Stimulated activated naive CD4-positive, alpha-beta T cell treated with Interleukin-2 at 50 U/mL for 16 hours (primary cell): ENCODE data around the gene HOXA9.

ENCODE experiments used
- DNase-seq: peaks from one replicate; lab custom pipeline; 2025; lab: John Stamatoyannopoulos, UW

HOXA9 gene

GRCh38 chr7:27165089-27165995 is at the start of gene HOXA9:
HOXA9 (minus strand) TSS chr7:27165537; CDS start chr7:27165457, 80 bp downstream.
- DNase-seq, result no peak

GRCh38 chr7:27214239-27214950 is 49.1 kb upstream of the HOXA9 start:
- DNase-seq, result no peak

DNA sequence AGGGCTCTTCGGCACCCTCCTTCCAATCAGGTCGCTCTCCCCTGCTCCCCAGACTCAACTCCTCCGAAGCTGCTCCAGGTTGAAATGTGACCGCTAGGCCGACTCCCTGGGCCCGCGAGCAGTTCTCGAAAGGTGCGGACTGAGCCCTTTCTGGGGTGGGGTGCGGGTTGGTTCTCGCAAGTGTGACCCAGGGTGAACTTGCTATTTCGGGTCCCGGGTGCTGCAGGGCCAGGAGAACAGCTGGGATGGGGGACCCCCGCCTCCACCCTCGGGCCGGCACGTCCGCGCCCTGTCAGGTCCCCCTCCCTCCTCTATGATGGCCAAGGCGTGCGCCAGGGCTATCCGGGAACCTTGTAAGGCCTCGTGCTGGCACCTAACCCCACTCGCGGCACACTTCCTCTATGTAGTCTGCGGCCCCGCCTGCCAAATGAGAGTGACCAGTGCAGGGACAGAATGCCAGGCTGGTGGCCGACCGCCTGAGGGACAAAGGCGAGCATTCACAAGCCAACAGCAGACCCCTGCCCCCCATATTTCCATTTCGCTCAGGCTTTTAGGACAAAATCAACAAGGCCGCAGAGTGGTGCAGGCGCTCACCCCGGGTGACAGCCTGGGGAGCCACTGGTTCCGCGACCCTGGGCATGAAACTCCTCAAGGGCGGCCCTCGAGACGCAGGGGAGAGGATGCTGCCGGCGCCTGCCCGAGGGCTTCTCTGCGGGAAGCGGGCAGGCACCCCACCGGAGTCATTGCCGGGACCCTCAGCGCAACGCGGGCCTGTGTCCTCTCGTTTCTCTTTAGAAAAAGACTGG is 48.3 kb upstream of the HOXA9 start:
- no peak for DNase-seq

DNA sequence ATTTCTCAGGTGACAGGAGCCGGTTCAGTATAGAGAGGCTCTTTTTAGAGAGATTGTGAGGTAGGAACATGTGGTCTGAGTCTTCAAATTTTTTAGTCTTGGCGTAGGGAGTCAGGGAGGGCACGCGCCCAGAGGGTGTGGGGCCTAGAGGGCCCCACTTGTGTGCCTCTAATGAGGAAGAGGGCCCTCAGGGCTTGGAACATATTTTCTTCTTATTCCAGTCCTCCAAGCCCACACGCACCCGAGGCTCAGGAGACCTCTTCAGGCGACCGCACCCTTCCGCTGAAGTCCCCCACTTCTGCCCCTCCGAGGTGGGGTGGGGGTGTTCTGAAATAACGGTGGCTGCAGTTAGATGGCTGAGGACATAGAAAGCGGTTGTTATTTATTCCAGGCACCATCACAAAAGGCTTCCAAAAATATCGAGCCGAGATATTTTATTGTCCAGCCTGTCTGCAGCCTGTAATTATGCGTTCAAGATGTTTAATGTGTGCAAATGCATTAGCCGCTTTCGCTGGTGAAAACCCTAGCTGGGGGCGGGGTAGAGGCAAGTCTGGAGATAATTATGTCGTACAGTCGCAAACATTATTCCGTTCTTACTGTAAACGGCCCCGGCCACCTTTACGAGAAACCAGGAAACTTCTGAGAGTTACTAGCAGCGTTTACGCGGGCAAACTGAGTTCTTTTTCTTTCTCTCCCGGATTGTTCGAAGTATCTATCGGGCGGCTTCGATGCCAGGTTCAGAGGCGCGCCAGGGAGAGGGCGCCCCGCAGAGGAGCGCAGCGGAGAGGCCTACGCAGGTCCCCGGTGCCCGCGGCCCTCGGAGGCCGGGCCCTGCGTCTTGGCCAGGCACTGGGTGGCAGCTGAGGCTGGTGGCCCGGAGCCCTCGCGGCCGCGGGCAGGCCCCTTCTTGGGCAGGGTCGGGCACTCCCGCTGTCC is 47.4 kb upstream of the HOXA9 start:
- no peak for DNase-seq

DNA sequence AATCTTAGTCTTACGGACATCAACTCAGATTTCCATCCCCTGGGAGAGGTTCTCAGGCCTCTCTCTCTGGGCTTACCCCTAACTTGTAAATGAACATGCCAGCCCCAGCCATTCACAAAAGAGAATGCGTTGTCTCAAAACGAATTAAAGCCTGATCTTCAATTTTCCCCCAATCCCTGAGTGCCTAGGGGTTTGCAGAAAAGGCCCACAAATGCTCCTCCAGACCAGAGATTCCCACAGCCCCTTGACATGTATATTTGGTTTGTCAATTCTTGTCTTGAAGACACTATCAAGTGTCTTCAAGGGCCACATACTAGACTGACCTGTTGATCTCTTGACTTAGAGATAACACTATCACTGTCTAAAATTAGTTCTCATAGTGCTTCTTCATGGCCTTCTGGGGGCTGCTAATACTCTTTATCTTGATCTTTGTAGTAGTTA is 46.4 kb upstream of the HOXA9 start:
- no peak for DNase-seq

DNA sequence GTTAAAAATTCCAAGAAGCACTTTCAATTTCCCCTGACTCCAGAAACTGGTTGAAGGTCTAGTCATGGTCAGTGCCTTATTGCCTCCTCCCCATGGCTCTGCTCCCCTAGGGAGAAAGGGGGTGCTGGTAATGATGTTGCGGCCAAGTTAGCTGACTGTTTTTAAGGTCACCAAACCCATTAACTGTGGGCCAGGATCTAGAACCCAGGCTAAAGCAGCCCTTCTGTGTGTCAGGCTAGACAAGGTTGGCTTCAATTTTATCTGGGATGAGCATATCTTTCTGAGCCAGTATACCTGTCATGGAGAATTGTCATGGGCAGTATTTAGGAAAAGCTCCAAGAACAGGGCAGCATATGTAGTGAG is 45.7 kb upstream of the HOXA9 start:
- DNase-seq, result no peak

DNA sequence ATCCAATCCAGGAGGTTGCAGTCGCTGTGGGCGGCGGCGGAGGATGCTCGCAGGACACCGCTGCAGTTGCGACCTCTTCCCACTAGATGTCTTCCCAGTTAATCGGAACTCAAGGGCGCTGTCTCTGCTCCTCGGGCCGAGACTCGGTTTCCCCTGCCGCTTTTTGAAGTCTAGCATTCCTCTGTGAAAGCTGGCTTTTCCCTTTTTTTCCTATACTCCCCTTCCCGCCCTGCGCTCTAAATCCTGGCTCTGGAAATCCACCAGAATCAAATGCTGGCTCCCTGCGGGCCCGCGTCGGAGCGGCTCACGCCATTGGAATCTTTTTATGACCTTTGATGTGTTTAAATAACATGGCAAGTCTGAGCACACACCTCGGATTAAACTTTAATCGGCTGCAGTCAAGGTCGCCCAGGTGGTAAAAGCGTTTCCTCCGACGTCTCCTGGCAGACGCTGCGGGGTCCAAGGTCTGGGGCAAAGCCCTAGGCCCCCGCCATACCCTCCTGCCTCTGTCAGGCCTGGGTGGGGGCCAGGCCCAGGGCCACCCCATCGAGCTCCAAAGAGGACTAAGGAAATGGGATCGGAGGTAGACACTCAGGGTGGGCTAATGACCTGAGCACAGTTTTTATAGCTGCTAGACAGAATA is 45.2 kb upstream of the HOXA9 start:
- DNase-seq, result no peak

DNA sequence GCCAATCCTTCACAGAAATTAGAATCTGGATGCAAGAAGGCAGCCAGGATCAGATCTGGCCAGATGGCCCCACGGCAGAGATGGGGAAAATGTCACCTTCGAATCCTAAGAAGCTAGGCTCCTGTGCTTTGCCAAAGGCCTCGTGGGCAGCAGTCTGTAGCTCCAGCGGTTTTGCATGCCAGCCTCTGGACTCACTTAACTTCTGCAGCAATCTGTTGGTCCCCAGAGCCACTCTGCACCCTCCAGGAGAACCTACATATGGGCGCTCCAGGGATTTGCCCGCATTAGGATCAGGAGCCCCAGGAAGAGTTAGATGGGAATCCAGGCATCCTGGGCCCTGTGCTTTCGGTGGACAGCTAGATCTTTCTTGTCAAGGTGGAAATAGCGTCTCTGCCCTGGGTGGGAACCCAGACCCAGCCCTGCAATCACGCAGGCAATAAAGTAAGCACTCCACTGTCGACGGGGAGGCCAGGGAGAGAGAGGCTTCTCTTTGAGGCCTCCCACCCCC is 44.6 kb upstream of the HOXA9 start:
- DNase-seq, result no peak

GRCh38 chr7:27208998-27209397 is 43.7 kb upstream of the HOXA9 start:
- DNase-seq, result no peak

- no peak for DNase-seq
Measured at GRCh38 chr7:27207348-27207985, 42.1 kb upstream of the HOXA9 start.

DNA sequence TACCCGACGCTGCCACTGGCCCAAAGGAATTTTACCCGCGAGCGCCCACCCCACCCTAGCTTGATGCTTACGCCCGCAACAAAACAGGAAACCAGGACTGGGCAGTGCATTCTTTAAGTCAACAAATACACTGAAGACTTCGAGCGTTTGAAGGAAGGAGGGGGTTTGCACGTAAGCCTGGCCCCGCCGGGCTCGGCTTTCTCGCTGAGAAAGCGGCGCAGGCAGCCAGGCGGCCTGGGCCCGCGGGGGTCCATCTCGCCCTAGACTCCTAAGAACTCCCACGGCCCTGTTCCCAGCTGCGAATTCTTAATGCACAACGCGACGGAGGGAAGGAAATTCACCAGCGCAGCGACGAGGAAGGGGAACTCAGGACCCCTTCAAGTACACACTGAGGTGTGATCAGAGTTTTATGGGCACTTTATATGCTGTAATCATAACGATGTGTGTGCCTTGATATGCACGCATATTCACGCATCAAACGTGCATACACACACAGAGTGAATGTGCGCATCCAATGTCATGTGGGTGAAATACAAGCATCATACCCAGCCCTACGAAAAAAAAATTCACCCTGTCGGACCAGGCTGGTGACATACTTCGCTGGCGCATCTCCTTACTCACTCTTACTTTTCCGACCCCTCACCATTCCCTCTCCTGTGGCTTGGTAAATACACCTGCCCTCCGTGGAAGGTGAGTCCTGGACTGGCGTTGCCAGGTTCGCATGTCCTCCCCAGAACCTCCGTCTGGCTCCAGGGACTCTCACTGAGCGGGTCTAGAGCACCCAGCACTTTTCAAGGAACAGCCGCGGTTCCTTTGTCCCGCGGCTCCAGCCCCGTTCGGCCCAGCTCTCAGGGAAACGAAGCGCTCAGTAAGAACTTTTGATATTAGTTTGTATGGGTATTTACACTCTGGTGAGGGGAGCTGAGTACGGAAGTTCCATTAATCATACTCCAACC is 40.3 kb upstream of the HOXA9 start:
- DNase-seq, result no peak

DNA sequence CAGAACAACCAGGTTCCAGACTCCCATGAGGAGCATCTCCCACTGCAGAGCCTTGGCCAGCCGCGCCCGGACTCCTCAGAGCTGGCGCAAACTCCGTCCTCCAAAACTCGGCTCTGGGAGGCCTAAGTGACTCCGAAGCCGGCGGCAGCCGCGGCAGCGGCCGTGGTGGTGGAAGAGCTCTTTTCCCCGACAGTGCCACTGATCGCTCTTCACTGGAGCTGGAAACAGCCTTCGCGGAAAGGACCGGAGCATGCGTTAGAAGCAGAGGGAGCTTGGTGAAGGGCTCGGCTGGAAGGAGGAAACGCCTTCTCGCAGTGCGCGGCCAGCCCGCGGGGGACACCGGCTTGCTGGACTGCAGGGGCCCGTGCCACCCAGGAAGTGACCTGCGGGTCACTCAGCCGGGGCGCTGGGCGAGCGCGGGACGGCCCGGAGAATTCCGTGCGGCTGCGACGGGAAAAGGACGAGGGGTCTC is 39.5 kb upstream of the HOXA9 start:
- no peak for DNase-seq

- no peak for DNase-seq
Measured at GRCh38 chr7:27203964-27204594, 38.7 kb upstream of the HOXA9 start.

- no peak for DNase-seq
Measured at GRCh38 chr7:27203365-27203953, 38.1 kb upstream of the HOXA9 start.

GRCh38 chr7:27202862-27203134 is 37.5 kb upstream of the HOXA9 start:
- DNase-seq, result no peak

DNA sequence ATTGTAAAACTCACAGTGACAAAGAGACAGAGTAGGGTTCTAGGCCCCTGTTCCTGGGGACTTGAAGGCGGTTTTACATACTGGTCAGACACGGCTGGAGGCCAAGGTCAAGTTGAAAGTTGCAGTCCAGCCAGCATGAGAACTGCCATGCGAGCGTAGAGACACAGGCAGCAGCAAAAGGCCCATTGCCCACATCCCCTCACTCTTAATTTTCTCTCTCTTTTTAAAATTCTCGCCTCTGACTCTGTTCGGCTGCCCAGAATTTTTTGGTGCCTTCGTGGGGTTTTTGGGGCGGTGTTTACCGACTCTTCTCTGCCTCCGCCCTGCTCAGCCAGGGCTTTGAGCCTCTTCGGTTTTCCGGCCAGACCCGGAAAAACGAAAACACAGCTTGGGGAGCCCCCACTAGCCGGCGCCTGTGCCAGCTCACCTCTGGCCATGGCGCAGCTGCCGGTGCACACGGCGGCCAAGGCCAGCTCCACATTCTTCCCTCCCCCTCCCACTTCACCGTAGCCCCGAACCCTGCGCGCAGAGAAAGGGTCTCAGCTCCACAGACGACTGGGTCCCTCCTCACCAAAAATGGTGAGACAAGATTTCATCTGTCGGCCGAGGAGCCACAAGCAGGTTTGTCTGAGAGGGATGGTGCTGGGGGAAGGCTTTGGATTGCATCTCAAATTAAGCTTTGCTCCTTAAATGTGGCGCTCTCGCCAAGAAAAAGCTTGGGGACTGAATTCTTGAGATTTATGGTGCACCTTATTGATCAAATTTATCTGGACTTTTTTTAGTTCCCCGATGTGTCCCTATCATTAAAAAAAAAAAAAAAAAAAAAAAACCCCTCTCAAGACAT is 36.9 kb upstream of the HOXA9 start:
- DNase-seq, result no peak

DNA sequence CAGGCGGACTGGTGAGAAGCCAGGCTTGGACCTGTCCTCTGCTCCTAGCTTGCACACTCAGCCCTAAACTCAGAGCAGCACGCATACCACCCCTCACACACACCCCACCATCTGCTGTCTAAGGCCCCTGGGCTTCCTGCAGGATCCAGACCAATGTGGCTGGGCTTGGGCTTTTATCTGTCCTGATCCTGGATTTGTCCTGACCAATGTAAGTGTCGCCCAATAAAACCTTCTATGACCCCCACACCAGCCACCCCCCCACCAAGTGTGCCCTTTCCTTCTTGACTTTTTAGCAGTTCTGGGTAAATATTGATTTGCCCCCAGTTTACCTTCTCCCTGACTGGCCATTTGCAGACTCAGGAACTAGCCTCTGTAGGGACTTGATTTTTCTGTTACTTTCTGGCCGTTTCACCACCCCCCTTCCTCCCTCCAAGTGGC is 36.3 kb upstream of the HOXA9 start:
- no peak for DNase-seq
